DMS79 treated with DMSO at 0.1 percent for 48 hours (cell line): ENCODE results near the gene GLB1L.
"Not testable (repeated sequence)": the region's sequence is repeated elsewhere in the genome, so short reads cannot be mapped to it uniquely, and the experiment has no call there.

Experiments
- DNase-seq: peaks from one replicate; lab custom pipeline; 2025; lab: John Stamatoyannopoulos, UW

GLB1L gene

GRCh38 chr2:219280651-219281050, 35.4 kb upstream of the GLB1L start:
- DNase-seq, result no peak

GRCh38 chr2:219279916-219280516, 34.8 kb upstream of the GLB1L start:
- DNase-seq, result no peak

- peak; percentile 88 for DNase-seq
These were observed 34.1 kb upstream of the GLB1L start, which contains the start of gene DNAJB2 for GRCh38 chr2:219279151-219279915. Gene DNAJB2, plus strand, starts transcription at chr2:219279366. Its CDS starts 468 bp downstream, at chr2:219279834.

- DNase-seq, result no peak
These were observed 33.5 kb upstream of the GLB1L start for GRCh38 chr2:219278655-219279150.

GRCh38 chr2:219277703-219278654, 32.7 kb upstream of the GLB1L start:
- peak; percentile 83 for DNase-seq

- no peak for DNase-seq
These were observed 29.2 kb upstream of the GLB1L start for GRCh38 chr2:219274361-219274921.

GRCh38 chr2:219273937-219274336, 28.7 kb upstream of the GLB1L start:
- DNase-seq, result no peak

- no peak for DNase-seq
These were observed 27.8 kb upstream of the GLB1L start for GRCh38 chr2:219272995-219273394.

GRCh38 chr2:219272356-219272755, 27.1 kb upstream of the GLB1L start:
- DNase-seq, result no peak

GRCh38 chr2:219271021-219271420, 25.8 kb upstream of the GLB1L start:
- DNase-seq, result no peak

- no peak for DNase-seq
These were observed 24.8 kb upstream of the GLB1L start for GRCh38 chr2:219270055-219270372.

GRCh38 chr2:219269362-219270054, 24.3 kb upstream of the GLB1L start:
- DNase-seq, result peak; percentile 89

- no peak for DNase-seq
These were observed 23.1 kb upstream of the GLB1L start for GRCh38 chr2:219268294-219268693.

- DNase-seq, result no peak
These were observed 21.6 kb upstream of the GLB1L start for GRCh38 chr2:219266886-219267285.

- no peak for DNase-seq
These were observed 21.0 kb upstream of the GLB1L start for GRCh38 chr2:219266232-219266631.

GRCh38 chr2:219261024-219261855, 16.0 kb upstream of the GLB1L start:
- no peak for DNase-seq

- not testable (repeated sequence) for DNase-seq
These were observed 13.7 kb upstream of the GLB1L start for GRCh38 chr2:219258942-219259341.

- DNase-seq, result no peak
These were observed 9.5 kb upstream of the GLB1L start for GRCh38 chr2:219254590-219255201.

- DNase-seq, result peak; percentile 45
These were observed 8.7 kb upstream of the GLB1L start, which contains the start of gene TUBA4A for GRCh38 chr2:219253753-219254589. Gene TUBA4A, minus strand, starts transcription at chr2:219253918. Its CDS starts 60 bp downstream, at chr2:219253858.
